ENCODE data around the gene RABGAP1L.

DNA sequence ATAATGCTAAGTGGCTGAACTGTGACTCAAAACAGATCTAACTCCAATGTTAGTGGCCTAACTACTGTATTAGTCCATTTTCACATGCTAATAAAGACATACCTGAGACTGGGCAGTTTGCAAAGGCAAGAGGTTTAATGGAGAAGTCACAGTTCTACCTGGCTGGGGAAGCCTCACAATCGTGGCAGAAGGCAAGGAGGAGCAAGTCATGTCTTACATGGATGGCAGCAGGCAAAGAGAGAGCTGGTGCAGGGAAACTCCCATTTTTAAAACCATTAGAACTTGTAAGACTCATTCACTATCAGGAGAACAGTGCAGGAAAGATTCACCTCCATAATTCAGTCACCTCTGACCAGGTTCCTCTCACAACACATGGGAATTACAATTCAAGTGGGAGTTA is 760.8 kb downstream of the RABGAP1L start:
- TF ChIP-seq, protein P1, sequence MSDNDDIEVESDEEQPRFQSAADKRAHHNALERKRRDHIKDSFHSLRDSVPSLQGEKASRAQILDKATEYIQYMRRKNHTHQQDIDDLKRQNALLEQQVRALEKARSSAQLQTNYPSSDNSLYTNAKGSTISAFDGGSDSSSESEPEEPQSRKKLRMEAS (IDR thresholded peaks at IDR 0.05): no peak
- TF ChIP-seq SP1 (IDR thresholded peaks at IDR 0.05): no peak

All from liver (tissue), 2 donors.